Measurements from ENCODE around the gene NUDT21. TPM values are rescaled to one million over a fixed set of nuclear protein-coding genes. Genes with fewer than 3 reads are reported as not detected.

Gene NUDT21
- total RNA-seq, 4 donors from 2014 or later: 24.3 to 71.5 (median 35.9) TPM

DNA sequence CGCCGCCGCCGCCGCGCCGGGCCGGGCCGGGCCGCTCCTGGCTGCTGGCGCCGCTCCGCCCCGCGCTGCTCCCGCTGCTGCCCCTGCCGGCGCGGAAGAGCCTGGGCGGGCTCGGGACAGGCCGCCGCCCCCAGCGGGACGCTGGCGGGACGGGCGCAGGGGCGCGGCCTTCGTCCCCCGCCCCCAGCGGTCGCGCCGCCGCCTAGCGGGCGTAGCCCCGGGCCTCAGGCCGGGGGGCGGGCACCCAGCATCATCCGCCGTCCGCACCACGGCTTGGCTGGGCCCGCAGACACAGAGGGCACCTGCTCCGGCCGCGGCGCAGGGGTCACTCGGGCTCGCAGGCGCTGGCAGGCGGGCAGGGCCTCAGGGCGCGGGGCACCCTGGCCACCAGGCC lies 25.7 kb downstream of the NUDT21 start, which contains the start of gene AMFR:
Gene AMFR, minus strand, starts transcription at position 107 of the 394 bp plus-strand sequence. CDS start 218 bp downstream, outside the sequence.
- H3K4me1 ChIP-seq: peaks cover 36 to 37% of the 10 kb centered on the region in 2 donors
- TF ChIP-seq, protein P1, sequence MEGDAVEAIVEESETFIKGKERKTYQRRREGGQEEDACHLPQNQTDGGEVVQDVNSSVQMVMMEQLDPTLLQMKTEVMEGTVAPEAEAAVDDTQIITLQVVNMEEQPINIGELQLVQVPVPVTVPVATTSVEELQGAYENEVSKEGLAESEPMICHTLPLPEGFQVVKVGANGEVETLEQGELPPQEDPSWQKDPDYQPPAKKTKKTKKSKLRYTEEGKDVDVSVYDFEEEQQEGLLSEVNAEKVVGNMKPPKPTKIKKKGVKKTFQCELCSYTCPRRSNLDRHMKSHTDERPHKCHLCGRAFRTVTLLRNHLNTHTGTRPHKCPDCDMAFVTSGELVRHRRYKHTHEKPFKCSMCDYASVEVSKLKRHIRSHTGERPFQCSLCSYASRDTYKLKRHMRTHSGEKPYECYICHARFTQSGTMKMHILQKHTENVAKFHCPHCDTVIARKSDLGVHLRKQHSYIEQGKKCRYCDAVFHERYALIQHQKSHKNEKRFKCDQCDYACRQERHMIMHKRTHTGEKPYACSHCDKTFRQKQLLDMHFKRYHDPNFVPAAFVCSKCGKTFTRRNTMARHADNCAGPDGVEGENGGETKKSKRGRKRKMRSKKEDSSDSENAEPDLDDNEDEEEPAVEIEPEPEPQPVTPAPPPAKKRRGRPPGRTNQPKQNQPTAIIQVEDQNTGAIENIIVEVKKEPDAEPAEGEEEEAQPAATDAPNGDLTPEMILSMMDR (IDR thresholded peaks at IDR 0.05 in 4 of 5, conservative IDR thresholded peaks at IDR 0.05 in 1 of 5): peak in 4 of 5 experiments; percentile 78 to 86 (median 82)
- peak; percentile 55 to 75 for TF ChIP-seq POLR2A (IDR thresholded peaks at IDR 0.05)
- H3K27ac ChIP-seq: peak within 1 kb of the TSS; percentile 87 to 96 (median 96)
- DNase-seq (peak; percentile 31 to 84), ATAC-seq (peak; percentile 88 to 90)
- no peaks in the 10 kb centered on the region for H3K36me3 ChIP-seq
- in situ Hi-C loops (cut with MboI; ENCODE audit: low sequenced_read_pairs in 4 of 4) (no loop called here), intact Hi-C loops (cut with DNase I; ENCODE audit: low total_unique reads) (loop anchor here (1.0 kb wide), 1 partner anchor 26 kb away; the partner anchor contains the start of genes NUDT21 and OGFOD1)
- no peaks in the 10 kb centered on the region for H3K27me3 ChIP-seq
- H3K4me3 ChIP-seq: peak within 1 kb of the TSS; percentile 74 to 96 (median 92)
- H3K9me3 ChIP-seq: no peaks in the 10 kb centered on the region

DNA sequence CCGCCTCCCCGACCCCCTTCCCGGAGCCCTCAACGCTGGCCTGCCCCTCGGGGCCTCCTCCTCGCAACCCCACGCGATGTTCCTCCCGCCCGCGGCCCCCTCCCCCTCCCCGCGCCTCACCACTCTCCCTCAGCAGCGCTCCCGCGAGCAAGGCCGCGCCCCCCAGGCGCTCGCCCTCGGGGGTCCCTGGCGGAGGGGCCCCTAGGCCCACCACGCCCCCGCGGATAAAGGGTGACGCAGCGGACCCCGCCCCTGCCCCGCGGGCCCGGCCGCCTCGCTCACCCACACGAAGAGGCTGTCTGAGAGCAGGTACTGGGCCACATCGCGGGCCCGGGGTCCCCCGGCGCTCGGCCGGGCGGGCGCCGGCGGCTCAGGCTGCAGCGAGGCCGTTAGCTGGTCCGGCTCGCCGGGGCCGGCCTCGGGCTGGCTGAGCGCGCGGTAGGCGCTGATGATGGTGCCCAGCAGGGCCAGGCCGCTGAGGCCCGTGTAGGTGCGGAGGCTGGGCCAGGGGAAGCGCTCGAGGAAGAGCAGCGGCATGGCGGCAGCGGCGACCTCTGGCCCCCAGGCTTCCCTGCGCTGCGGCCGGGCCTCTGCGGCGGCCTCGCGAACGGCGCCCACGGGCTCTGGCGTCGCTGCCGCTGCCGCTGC lies 26.2 kb downstream of the NUDT21 start:
- intact Hi-C loops (cut with DNase I; ENCODE audit: low total_unique reads) (loop anchor here (1.0 to 5.0 kb wide), 2 partner anchors 26 to 257 kb away; partner anchors contain the start of genes MT1X, NUDT21 and OGFOD1), in situ Hi-C loops (cut with MboI; ENCODE audit: low sequenced_read_pairs in 4 of 4) (loop anchor here in 1 of 4 donors (25.0 kb wide), 1 partner anchor 262 kb away; the partner anchor contains the start of gene MT1X)
- H3K27me3 ChIP-seq: no peaks in the 10 kb centered on the region
- DNase-seq (peak in 1 of 2 donors; percentile 47), ATAC-seq (peak; percentile 62 to 69)
- no peaks in the 10 kb centered on the region for H3K9me3 ChIP-seq
- H3K4me1 ChIP-seq: peaks cover 41 to 42% of the 10 kb centered on the region in 2 donors
- no peaks in the 10 kb centered on the region for H3K36me3 ChIP-seq
- peak overlapping the region; percentile 87 to 96 (median 96) for H3K27ac ChIP-seq
- H3K4me3 ChIP-seq: peak overlapping the region; percentile 74 to 96 (median 92)
- TF ChIP-seq, protein P1 (IDR thresholded peaks at IDR 0.05 in 4 of 5, conservative IDR thresholded peaks at IDR 0.05 in 1 of 5): no peak
- no peak for TF ChIP-seq POLR2A (IDR thresholded peaks at IDR 0.05)

DNA sequence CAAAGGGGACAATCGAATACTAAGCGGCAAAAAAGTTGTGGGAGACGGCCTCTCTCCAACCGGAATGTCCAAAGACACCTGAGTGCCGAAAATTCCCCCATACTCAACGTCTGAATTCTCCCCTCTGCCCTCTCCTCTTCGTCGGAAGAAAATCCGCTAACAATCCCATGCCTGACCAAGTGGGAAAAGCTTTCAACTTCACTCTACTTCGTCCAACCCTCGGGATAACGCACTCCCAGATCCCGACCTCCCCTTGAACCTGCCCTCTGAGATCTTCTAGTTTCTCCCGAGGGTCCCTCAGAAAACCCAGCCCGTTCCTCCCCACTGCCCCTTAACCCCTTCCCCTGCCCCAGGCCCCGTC lies 26.7 kb downstream of the NUDT21 start:
- Histone ChIP-seq H3K4me3 (peak overlapping the region; percentile 74 to 96 (median 92)), H3K4me1 (peaks cover 47% of the 10 kb centered on the region in 2 donors), H3K27ac (peak overlapping the region; percentile 87 to 96 (median 96)), H3K9me3 (no peaks in the 10 kb centered on the region), H3K27me3 (no peaks in the 10 kb centered on the region), H3K36me3 (no peaks in the 10 kb centered on the region)
- ATAC-seq (peak; percentile 4 to 24), DNase-seq (no peak)
- intact Hi-C loops (cut with DNase I; ENCODE audit: low total_unique reads): loop anchor here (5.0 kb wide), 1 partner anchor 258 kb away; the partner anchor contains the start of gene MT1X
- TF ChIP-seq, protein P1 (IDR thresholded peaks at IDR 0.05 in 4 of 5, conservative IDR thresholded peaks at IDR 0.05 in 1 of 5): no peak
- no peak for TF ChIP-seq POLR2A (IDR thresholded peaks at IDR 0.05)
- in situ Hi-C loops (cut with MboI; ENCODE audit: low sequenced_read_pairs in 4 of 4): loop anchor here in 1 of 4 donors (25.0 kb wide), 1 partner anchor 263 kb away; the partner anchor contains the start of gene MT1X

DNA sequence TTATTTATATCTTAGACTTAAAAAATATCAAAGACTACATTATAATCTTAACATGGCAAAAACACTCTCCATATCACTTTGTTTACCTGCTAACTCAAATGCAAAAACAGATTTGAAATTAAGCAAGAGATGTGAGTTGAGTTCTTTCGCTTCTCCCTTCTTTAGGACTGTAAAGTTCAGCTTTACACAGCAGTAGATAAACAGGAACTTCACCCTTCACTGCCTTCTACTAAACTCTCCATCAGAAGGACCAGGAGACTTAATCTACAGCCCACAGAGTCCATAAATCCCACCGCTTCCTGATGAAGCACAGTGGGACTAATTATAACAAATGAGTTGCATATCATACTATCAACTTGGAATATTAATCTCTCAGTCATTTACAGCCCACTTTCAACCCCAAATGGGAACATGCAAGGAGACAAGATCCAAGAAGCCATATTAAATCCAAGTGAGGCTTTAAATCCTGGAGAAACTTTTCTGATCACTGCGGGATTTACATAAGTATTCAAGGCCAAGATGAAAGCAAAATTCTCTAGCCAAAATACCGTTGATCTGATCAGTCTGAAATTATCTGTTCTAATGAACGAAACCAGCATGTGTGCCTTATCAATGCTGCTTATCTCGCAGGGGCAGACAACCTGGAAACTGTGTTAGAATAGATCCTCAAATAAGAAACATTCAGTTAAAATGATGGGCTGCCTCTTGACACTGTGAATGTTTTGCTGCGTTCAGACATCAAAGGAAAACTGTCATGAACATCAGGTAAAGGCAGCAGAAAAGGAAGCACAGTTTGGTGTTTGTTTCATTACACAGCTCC lies 27.3 kb downstream of the NUDT21 start:
- TF ChIP-seq POLR2A (IDR thresholded peaks at IDR 0.05): no peak
- TF ChIP-seq, protein P1 (IDR thresholded peaks at IDR 0.05 in 4 of 5, conservative IDR thresholded peaks at IDR 0.05 in 1 of 5): no peak
- intact Hi-C loops (cut with DNase I; ENCODE audit: low total_unique reads): loop anchor here (5.0 kb wide), 1 partner anchor 259 kb away; the partner anchor contains the start of gene MT1X
- Histone ChIP-seq H3K9me3 (no peaks in the 10 kb centered on the region), H3K27ac (peak overlapping the region; percentile 87 to 96 (median 96)), H3K27me3 (no peaks in the 10 kb centered on the region), H3K4me3 (peak overlapping the region; percentile 74 to 96 (median 92)), H3K36me3 (no peaks in the 10 kb centered on the region), H3K4me1 (peaks cover 52 to 53% of the 10 kb centered on the region in 2 donors)
- in situ Hi-C loops (cut with MboI; ENCODE audit: low sequenced_read_pairs in 4 of 4): loop anchor here in 1 of 4 donors (25.0 kb wide), 1 partner anchor 264 kb away; the partner anchor contains the start of gene MT1X
- no peak for ATAC-seq
- DNase-seq: no peak

All from gastrocnemius medialis (tissue), 4 donors.